Neuronal stem cell (in vitro differentiated cells): ENCODE results near the gene MPPED2.
A peak's percentile ranks its signal among the peaks of the same experiment; 100 is the strongest.

Source experiments
- DNase-seq: peaks from one replicate; pipeline ENCODE4 v3.0.0-alpha.2; 2013; ENCODE audit warnings: low spot score
- H2AFZ ChIP-seq: one replicate; pipeline ENCODE4 v1.6.1; 2013; ENCODE audit warnings: mild to moderate bottlenecking, low read length, inconsistent platforms
- H2AK5ac ChIP-seq: 2 replicates; pipeline ENCODE4 v1.6.1; 2013; ENCODE audit warnings: low read depth, mild to moderate bottlenecking, inconsistent platforms, low read length, moderate library complexity, mixed read lengths
- H2BK120ac ChIP-seq: 2 replicates; pipeline ENCODE4 v1.6.1; 2013; ENCODE audit warnings: low read depth, mild to moderate bottlenecking, inconsistent platforms, low read length, moderate library complexity, mixed read lengths
- H2BK12ac ChIP-seq: one replicate; pipeline ENCODE4 v1.6.1; 2013; ENCODE audit warnings: low read length, inconsistent platforms
- H2BK15ac ChIP-seq: 2 replicates; pipeline ENCODE4 v1.6.1; 2013; ENCODE audit warnings: mild to moderate bottlenecking, low read length, inconsistent platforms, mixed read lengths
- H2BK5ac ChIP-seq: one replicate; pipeline ENCODE4 v1.6.1; 2013; ENCODE audit warnings: inconsistent platforms, mild to moderate bottlenecking, low read length, moderate library complexity
- H3K14ac ChIP-seq: one replicate; pipeline ENCODE4 v1.6.1; 2013; ENCODE audit warnings: low read length, inconsistent platforms
- H3K18ac ChIP-seq: 2 replicates; pipeline ENCODE4 v1.6.1; 2013; ENCODE audit warnings: low read length, inconsistent platforms
- H3K23ac ChIP-seq: 2 replicates; pipeline ENCODE4 v1.6.1; 2013; ENCODE audit warnings: low read depth, mild to moderate bottlenecking, mixed read lengths, low read length, inconsistent platforms; ENCODE audit not compliant: poor library complexity
- H3K27ac ChIP-seq: replicated peaks from 3 replicates; pipeline ENCODE4 v1.5.1; 2013; ENCODE audit warnings: low read length, inconsistent platforms
- H3K27me3 ChIP-seq, 3 experiments: 2 replicates each; pipeline ENCODE4 v1.6.1; 2013; ENCODE audit warnings: low read length in 3 of 3, mild to moderate bottlenecking in 2 of 3, inconsistent platforms in 1 of 3, low read depth in 1 of 3, mixed read lengths in 1 of 3, moderate library complexity in 1 of 3; ENCODE audit not compliant: control insufficient read depth in 3 of 3, insufficient read depth in 3 of 3
- H3K36me3 ChIP-seq, 2 donors: replicated peaks in 1 of 2; 2 replicates each; pipeline ENCODE4 v1.6.1; 2013; ENCODE audit warnings: low read length in 2 of 2; ENCODE audit not compliant: control insufficient read depth in 2 of 2, insufficient read depth in 2 of 2
- H3K4ac ChIP-seq: 2 replicates; pipeline ENCODE4 v1.6.1; 2013; ENCODE audit warnings: inconsistent platforms, mild to moderate bottlenecking, low read length, moderate library complexity
- H3K4me1 ChIP-seq, 2 donors: 1 replicate in 1 of 2; 2 replicates in 1 of 2; pipeline ENCODE4 v1.6.1; 2013; ENCODE audit warnings: low read length in 2 of 2, low read depth in 1 of 2; ENCODE audit not compliant: control insufficient read depth in 2 of 2, insufficient read depth in 1 of 2
- H3K4me2 ChIP-seq: one replicate; pipeline ENCODE4 v1.6.1; 2013; ENCODE audit warnings: mild to moderate bottlenecking, low read length, inconsistent platforms; ENCODE audit not compliant: insufficient read depth, poor library complexity, severe bottlenecking
- H3K4me3 ChIP-seq, 2 donors: 2 replicates each; pipeline ENCODE4 v1.5.1; 2013; ENCODE audit warnings: low read length in 2 of 2, mild to moderate bottlenecking in 2 of 2, inconsistent platforms in 1 of 2, moderate library complexity in 1 of 2
- H3K79me1 ChIP-seq: one replicate; pipeline ENCODE4 v1.6.1; 2013; ENCODE audit warnings: low read depth, mild to moderate bottlenecking, inconsistent platforms, low read length, moderate library complexity
- H3K9ac ChIP-seq: one replicate; pipeline ENCODE4 v1.6.1; 2013; ENCODE audit warnings: mild to moderate bottlenecking, low read depth, low read length, inconsistent platforms; ENCODE audit not compliant: poor library complexity
- H3K9me3 ChIP-seq, 2 donors: replicated peaks in 1 of 2; 2 replicates each; pipeline versions ENCODE3 to v1.6.1; 2013; ENCODE audit warnings: low read length in 2 of 2, mild to moderate bottlenecking in 2 of 2, inconsistent platforms in 1 of 2, low read depth in 1 of 2, mixed read lengths in 1 of 2, moderate library complexity in 1 of 2; ENCODE audit not compliant: control insufficient read depth in 2 of 2, insufficient read depth in 1 of 2
- H4K8ac ChIP-seq: one replicate; pipeline ENCODE4 v1.6.1; 2013; ENCODE audit warnings: low read depth, mild to moderate bottlenecking, inconsistent platforms, low read length, moderate library complexity
- H4K91ac ChIP-seq: one replicate; pipeline ENCODE4 v1.6.1; 2013; ENCODE audit warnings: low read length, low read depth, mild to moderate bottlenecking, inconsistent platforms; ENCODE audit not compliant: poor library complexity
- WGBS, 2 donors: extraction: QIAGEN DNeasy Blood & Tissue Kit; methylation state at CpG; one replicate each; pipeline ENCODE4 v1.1.7; 2013; ENCODE audit warnings: missing lambda C conversion rate in 2 of 2, mixed read lengths in 1 of 2; ENCODE audit not compliant: insufficient read length in 2 of 2, insufficient replicate concordance in 1 of 2; ENCODE audit errors: extremely low coverage in 2 of 2; 5-methylcytosine and 5-hydroxymethylcytosine counted together

Gene MPPED2

DNA sequence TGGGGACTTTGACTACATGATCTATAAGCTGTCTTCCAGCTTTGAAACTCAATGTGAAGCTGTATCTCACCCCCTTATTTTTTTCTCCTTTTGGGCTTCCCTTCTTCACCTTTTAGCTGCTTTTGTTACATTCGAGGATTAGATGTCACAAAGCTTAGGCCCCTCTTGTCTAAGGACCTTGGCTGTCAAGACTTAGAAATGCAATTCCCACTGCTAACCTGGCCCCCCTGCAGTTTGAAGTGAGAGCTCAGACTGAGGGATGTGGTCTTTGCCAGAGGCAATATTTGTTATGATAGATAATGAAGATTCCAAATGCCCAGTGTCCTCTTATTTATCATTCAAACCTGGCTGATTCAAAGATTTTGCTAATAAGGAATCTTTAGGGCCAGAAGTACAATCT, 135.0 kb downstream of the MPPED2 start:
- Histone ChIP-seq H4K8ac (no peak overlapping the region), H2AFZ (no peak overlapping the region), H2BK12ac (no peak overlapping the region), H3K27ac (no peak overlapping the region), H4K91ac (no peak overlapping the region), H3K23ac (no peak overlapping the region), H3K27me3 (peaks cover 0 to 5% (median 0%) of the 10 kb centered on the region in 3 experiments), H3K4me2 (no peak overlapping the region), H3K4ac (no peak overlapping the region), H2AK5ac (no peak overlapping the region), H3K4me1 (peaks cover 0 to 21% of the 10 kb centered on the region in 2 donors), H3K18ac (no peak overlapping the region), H3K36me3 (no peaks in the 10 kb centered on the region), H2BK120ac (no peak overlapping the region), H3K9ac (no peak overlapping the region), H3K4me3 (no peak overlapping the region), H2BK15ac (no peak overlapping the region), H2BK5ac (no peak overlapping the region), H3K9me3 (no peaks in the 10 kb centered on the region), H3K79me1 (no peaks in the 10 kb centered on the region), H3K14ac (no peak overlapping the region)
- DNase-seq: no peak
- no CpG with 5 or more reads among the region's 1 CpG for WGBS, 2 donors

DNA sequence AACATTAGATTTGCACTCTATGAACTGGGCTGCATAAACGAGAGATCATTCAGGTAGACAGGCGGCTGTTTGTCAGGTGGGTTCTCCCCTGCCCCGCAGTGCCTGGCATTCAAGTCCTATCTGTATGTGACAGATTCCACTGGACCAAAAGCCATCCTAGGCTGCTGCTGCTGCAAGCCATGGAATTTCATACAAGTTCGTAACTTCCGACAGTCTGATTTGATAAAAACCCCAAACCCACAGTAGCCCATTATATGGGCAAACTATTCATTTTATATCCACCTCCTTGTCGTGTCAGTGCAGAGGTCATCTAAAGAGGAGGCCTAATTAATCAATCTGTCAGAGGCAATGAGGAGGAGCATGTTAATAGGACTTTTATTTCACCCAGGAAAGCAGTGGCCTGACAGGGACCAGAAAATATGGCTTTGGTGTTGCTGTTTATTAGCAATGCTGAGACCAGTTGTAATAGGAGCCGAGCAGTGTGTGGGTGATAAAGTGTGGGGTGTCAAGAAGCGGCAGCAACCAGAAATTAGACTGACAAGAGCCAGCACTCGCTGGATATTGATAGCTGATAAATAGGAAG, 139.0 kb downstream of the MPPED2 start:
- Histone ChIP-seq H2AFZ (no peak overlapping the region), H3K23ac (no peak overlapping the region), H3K9ac (no peak overlapping the region), H3K27ac (no peak overlapping the region), H3K14ac (no peak overlapping the region), H3K4me2 (no peak overlapping the region), H2BK12ac (no peak overlapping the region), H3K4me3 (no peak overlapping the region), H4K8ac (no peak overlapping the region), H3K9me3 (no peaks in the 10 kb centered on the region), H3K79me1 (no peaks in the 10 kb centered on the region), H3K36me3 (no peaks in the 10 kb centered on the region), H2BK15ac (no peak overlapping the region), H2BK120ac (no peak overlapping the region), H3K18ac (no peak overlapping the region), H3K4me1 (peaks cover 0 to 11% of the 10 kb centered on the region in 2 donors), H2AK5ac (no peak overlapping the region), H3K4ac (no peak overlapping the region), H3K27me3 (peaks cover 0 to 2% (median 0%) of the 10 kb centered on the region in 3 experiments), H4K91ac (no peak overlapping the region), H2BK5ac (no peak overlapping the region)
- no CpG with 5 or more reads among the region's 9 CpGs for WGBS, 2 donors
- no peak for DNase-seq

DNA sequence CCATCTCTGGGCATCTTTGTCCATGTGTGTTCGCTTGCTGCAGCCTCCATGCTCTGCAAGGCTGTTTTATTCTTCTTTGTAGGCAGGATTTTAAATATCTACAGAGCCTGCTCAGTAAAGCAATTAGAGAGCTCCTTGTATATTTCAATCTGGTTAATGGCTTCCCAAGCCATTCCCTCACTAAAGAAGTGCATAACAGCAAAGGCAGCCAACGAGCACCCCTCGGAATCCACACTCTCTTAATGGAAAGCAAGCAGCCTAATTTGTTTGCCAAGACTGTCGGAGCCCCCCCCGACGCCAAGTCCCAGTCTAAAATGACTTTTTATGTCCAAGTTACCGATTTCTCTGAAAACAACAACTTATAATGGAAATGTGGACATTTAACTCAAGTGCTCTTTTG, 139.6 kb downstream of the MPPED2 start:
- H3K18ac ChIP-seq: no peak overlapping the region
- H3K14ac ChIP-seq: no peak overlapping the region
- H2BK5ac ChIP-seq: no peak overlapping the region
- no peaks in the 10 kb centered on the region for H3K36me3 ChIP-seq
- H3K23ac ChIP-seq: no peak overlapping the region
- no peak overlapping the region for H2BK15ac ChIP-seq
- no peaks in the 10 kb centered on the region for H3K9me3 ChIP-seq
- DNase-seq: no peak
- no peak overlapping the region for H2BK12ac ChIP-seq
- no peak overlapping the region for H2AFZ ChIP-seq
- no peak overlapping the region for H3K4me3 ChIP-seq
- H3K4ac ChIP-seq: no peak overlapping the region
- no peak overlapping the region for H3K9ac ChIP-seq
- H2AK5ac ChIP-seq: no peak overlapping the region
- H3K27ac ChIP-seq: no peak overlapping the region
- WGBS, 2 donors: no CpG with 5 or more reads among the region's 7 CpGs
- peaks cover 0 to 6% of the 10 kb centered on the region in 2 donors for H3K4me1 ChIP-seq
- no peak overlapping the region for H3K4me2 ChIP-seq
- no peak overlapping the region for H4K8ac ChIP-seq
- no peak overlapping the region for H2BK120ac ChIP-seq
- no peaks in the 10 kb centered on the region for H3K79me1 ChIP-seq
- no peak overlapping the region for H4K91ac ChIP-seq
- peaks cover 0 to 2% (median 0%) of the 10 kb centered on the region in 3 experiments for H3K27me3 ChIP-seq

DNA sequence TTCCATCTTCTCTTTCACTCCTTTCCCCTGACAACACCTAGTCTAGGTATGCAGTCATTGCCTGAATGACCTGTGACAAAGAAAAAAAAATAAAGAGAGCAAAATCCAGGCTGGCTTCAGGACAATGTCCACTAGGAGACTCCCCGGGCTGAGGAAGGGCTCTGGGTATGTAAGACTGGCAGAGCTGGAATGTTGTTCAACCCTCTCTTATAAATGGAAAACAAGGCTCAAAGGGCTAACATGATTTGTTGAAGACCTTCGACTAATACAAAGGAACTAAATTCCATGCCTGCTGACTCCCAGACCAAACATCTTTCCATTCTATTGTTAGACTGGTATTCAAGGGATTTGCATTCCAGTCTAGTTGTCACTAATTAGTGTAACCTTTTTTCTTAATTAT, 141.1 kb downstream of the MPPED2 start:
- Histone ChIP-seq H3K4me1 (peaks cover 0 to 3% of the 10 kb centered on the region in 2 donors), H3K4ac (no peak overlapping the region), H3K36me3 (no peaks in the 10 kb centered on the region), H2AK5ac (no peak overlapping the region), H2AFZ (no peak overlapping the region), H3K9me3 (no peaks in the 10 kb centered on the region), H4K8ac (no peak overlapping the region), H2BK5ac (no peak overlapping the region), H2BK12ac (no peak overlapping the region), H3K4me3 (no peak overlapping the region), H3K27ac (no peak overlapping the region), H3K14ac (no peak overlapping the region), H3K18ac (no peak overlapping the region), H2BK15ac (no peak overlapping the region), H4K91ac (no peak overlapping the region), H2BK120ac (no peak overlapping the region), H3K79me1 (no peaks in the 10 kb centered on the region), H3K27me3 (peaks cover 0 to 2% (median 0%) of the 10 kb centered on the region in 3 experiments), H3K4me2 (no peak overlapping the region), H3K9ac (no peak overlapping the region), H3K23ac (no peak overlapping the region)
- no CpG with 5 or more reads among the region's 2 CpGs for WGBS, 2 donors
- DNase-seq: peak; percentile 65
